GM19455 (cell line): ENCODE data around the gene APOC3.
"Not testable (repeated sequence)": the region's sequence is repeated elsewhere in the genome, so short reads cannot be mapped to it uniquely, and the experiment has no call there.

Source experiments
- ATAC-seq: cut with Tn5 transposase; IDR thresholded peaks from one replicate; pipeline ENCODE4 v1.9.1; 2021; ENCODE audit not compliant: unreplicated experiment

The APOC3 gene

GRCh38 chr11:116830184-116830912, 641 bp downstream of the APOC3 start:
- no peak for ATAC-seq

DNA sequence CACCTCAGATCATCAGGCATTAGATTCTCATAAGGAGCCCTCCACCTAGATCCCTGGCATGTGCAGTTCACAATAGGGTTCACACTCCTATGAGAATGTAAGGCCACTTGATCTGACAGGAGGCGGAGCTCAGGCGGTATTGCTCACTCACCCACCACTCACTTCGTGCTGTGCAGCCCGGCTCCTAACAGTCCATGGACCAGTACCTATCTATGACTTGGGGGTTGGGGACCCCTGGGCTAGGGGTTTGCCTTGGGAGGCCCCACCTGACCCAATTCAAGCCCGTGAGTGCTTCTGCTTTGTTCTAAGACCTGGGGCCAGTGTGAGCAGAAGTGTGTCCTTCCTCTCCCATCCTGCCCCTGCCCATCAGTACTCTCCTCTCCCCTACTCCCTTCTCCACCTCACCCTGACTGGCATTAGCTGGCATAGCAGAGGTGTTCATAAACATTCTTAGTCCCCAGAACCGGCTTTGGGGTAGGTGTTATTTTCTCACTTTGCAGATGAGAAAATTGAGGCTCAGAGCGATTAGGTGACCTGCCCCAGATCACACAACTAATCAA, 2.2 kb downstream of the APOC3 start:
- no peak for ATAC-seq

DNA sequence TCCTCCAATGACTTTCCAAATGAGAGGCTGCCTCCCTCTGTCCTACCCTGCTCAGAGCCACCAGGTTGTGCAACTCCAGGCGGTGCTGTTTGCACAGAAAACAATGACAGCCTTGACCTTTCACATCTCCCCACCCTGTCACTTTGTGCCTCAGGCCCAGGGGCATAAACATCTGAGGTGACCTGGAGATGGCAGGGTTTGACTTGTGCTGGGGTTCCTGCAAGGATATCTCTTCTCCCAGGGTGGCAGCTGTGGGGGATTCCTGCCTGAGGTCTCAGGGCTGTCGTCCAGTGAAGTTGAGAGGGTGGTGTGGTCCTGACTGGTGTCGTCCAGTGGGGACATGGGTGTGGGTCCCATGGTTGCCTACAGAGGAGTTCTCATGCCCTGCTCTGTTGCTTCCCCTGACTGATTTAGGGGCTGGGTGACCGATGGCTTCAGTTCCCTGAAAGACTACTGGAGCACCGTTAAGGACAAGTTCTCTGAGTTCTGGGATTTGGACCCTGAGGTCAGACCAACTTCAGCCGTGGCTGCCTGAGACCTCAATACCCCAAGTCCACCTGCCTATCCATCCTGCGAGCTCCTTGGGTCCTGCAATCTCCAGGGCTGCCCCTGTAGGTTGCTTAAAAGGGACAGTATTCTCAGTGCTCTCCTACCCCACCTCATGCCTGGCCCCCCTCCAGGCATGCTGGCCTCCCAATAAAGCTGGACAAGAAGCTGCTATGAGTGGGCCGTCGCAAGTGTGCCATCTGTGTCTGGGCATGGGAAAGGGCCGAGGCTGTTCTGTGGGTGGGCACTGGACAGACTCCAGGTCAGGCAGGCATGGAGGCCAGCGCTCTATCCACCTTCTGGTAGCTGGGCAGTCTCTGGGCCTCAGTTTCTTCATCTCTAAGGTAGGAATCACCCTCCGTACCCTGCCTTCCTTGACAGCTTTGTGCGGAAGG, 2.9 kb downstream of the APOC3 start:
- no peak for ATAC-seq

DNA sequence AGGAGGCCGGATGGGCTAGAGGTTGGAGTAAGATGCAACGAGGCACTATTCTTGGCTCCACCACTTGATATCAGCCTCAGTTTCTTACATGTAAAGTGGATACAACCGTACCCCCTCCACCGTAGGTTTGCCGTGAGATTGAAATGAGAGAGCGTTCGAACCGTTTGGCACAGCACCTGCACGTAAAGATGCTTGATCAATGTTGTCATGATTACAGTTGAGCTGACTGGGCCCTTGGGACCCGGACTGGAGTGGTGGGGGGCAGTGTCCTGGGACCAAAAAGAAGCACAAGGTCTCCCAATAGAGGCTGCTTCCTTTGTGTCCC, 3.7 kb downstream of the APOC3 start:
- no peak for ATAC-seq

GRCh38 chr11:116833816-116834534, 4.3 kb downstream of the APOC3 start:
- ATAC-seq = no peak

GRCh38 chr11:116834535-116835041, 4.9 kb downstream of the APOC3 start:
- ATAC-seq = not testable (repeated sequence)

GRCh38 chr11:116835042-116835772, 5.5 kb downstream of the APOC3 start:
- peak; percentile 9 for ATAC-seq

GRCh38 chr11:116835791-116836631, 6.3 kb downstream of the APOC3 start:
- ATAC-seq = peak; percentile 83

DNA sequence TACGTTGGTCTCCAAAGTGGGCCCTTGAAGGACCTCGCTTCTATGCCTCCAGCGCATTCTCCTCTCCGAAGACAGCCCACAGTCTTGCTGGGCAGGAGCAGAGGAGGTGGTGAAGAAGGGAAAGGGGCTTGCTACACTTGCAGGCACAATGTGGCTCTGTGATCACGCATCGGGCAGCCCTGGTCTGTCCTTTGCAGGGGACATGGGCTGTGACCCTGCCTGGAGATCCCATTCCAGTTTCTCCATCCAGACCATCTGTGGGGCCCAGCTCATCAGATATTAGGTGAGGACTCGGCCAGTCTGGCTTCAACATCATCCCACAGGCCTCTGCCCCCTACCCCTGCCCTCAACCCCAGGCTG, 6.9 kb downstream of the APOC3 start:
- no peak for ATAC-seq

GRCh38 chr11:116837231-116838091, 7.8 kb downstream of the APOC3 start, which contains the start of gene APOA1:
APOA1 (minus strand) TSS chr11:116837622; CDS start chr11:116837387, 235 bp downstream.
- ATAC-seq = no peak

DNA sequence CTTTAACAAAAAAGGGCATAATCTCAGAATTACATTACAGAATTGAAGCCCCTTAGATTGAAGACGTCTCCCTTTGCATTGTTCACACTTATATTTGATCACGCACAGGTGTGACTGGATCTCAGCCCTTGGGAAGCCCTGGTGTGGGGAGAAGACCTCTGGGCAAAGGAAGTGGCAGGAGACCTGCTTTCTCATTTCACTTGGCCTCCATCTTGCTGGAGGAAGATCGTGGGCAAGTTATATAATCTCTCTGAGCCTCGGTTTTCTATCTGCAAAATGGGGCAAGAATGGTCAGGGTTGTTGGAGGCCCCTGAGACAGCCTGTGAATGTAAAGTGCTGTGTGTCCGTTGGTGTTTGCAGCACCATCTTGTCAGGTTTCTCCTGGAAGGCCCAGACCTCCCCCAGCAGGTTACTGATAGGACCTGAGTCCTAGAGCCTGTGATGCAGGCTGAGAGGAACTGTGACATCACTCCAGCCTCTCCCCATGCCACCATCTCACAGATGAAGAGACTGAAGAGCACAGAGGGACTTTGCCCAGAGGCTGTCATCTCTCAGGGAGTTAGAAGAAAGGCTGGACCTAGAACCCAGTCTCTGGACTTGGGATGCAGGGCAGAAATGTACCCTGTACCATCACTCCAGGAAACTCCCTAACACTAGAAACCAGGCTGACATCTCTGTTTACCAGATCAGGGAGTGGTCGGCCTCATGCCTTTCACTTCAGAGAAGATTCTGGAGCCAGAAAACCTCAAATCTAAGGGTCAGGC, 8.8 kb downstream of the APOC3 start:
- ATAC-seq = no peak

GRCh38 chr11:116840224-116840745, 10.6 kb downstream of the APOC3 start:
- ATAC-seq = no peak

GRCh38 chr11:116840746-116841296, 11.1 kb downstream of the APOC3 start:
- ATAC-seq = no peak

GRCh38 chr11:116842117-116842516, 12.4 kb downstream of the APOC3 start:
- ATAC-seq = no peak

DNA sequence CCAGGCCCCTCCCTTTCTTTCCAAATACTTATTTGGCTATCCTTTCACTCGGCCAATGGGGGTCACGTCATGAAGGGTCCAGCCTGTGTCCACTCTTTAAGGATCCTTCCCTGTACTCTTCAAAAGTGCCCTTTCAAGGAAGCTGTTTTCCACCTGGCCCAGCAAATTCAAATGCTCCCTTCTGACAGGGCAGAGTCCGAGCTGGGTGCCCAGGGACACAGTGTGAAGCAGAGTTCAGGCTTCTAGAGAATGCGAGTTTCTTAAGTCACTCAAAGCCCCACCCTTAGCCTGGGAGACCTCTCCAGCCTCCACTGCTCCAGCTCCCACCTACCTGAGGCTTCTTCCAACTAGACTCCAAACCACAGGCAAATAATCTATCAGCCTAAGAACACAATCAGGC, 13.2 kb downstream of the APOC3 start:
- no peak for ATAC-seq

- no peak for ATAC-seq
Measured at GRCh38 chr11:116843661-116844060, 14.0 kb downstream of the APOC3 start.

DNA sequence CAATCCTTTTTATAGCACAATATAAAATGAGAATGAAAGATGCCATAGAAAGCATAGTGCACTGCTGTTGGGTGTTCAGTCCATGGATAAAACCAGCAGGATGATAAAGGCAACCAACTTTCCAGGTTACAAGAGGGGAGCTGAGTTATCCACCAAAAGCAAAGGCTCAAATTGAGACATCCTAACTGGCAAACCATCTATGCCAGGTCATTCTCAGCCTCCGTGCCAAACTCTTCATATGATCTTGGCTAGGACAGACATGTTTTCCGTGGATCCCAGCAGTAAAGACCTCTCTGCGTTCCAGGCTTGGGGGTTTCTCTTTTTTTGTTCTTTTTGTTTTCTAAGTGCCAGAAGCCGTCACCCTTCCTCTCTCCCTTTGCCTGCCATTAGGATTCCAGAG, 15.0 kb downstream of the APOC3 start:
- no peak for ATAC-seq
